HG03280 (cell line): ENCODE data around the gene ZFP28.

Experiments used
- ATAC-seq: cut with Tn5 transposase; IDR thresholded peaks from one replicate; pipeline ENCODE4 v1.9.1; 2021; ENCODE audit warnings: mild to moderate bottlenecking, moderate library complexity; ENCODE audit not compliant: unreplicated experiment

ZFP28 gene

GRCh38 chr19:56595548-56595899, 56.8 kb downstream of the ZFP28 start:
- ATAC-seq = peak; percentile 16

- no peak for ATAC-seq
These were observed 57.9 kb downstream of the ZFP28 start for GRCh38 chr19:56596676-56597075.

- no peak for ATAC-seq
These were observed 58.9 kb downstream of the ZFP28 start for GRCh38 chr19:56597696-56598095.

GRCh38 chr19:56601375-56601774, 62.6 kb downstream of the ZFP28 start:
- no peak for ATAC-seq

- ATAC-seq = no peak
These were observed 65.1 kb downstream of the ZFP28 start for GRCh38 chr19:56603829-56604228.
